ENCODE data around the gene RIOK1.

The RIOK1 gene

GRCh38 chr6:7424058-7424457, 34.5 kb downstream of the RIOK1 start:
- H3F3A ChIP-seq (ENCODE audit: control insufficient read depth, insufficient read depth) = peaks cover 2% of the 10 kb centered on the region; the same call in 1 of the 2 replicates

GRCh38 chr6:7424967-7425807, 35.6 kb downstream of the RIOK1 start:
- TF ChIP-seq, protein P1, sequence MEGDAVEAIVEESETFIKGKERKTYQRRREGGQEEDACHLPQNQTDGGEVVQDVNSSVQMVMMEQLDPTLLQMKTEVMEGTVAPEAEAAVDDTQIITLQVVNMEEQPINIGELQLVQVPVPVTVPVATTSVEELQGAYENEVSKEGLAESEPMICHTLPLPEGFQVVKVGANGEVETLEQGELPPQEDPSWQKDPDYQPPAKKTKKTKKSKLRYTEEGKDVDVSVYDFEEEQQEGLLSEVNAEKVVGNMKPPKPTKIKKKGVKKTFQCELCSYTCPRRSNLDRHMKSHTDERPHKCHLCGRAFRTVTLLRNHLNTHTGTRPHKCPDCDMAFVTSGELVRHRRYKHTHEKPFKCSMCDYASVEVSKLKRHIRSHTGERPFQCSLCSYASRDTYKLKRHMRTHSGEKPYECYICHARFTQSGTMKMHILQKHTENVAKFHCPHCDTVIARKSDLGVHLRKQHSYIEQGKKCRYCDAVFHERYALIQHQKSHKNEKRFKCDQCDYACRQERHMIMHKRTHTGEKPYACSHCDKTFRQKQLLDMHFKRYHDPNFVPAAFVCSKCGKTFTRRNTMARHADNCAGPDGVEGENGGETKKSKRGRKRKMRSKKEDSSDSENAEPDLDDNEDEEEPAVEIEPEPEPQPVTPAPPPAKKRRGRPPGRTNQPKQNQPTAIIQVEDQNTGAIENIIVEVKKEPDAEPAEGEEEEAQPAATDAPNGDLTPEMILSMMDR (IDR thresholded peaks at IDR 0.05; ENCODE audit: low read depth, low read length, poor library complexity, severe bottlenecking) = peak; percentile 17
- TF ChIP-seq EZH2phosphoT487 (IDR thresholded peaks at IDR 0.05; ENCODE audit: borderline replicate concordance, low read length) = no peak
- Histone ChIP-seq H3K9me3 (ENCODE audit: control insufficient read depth, insufficient read depth, low read length) (no peaks in the 10 kb centered on the region), H3K9me2 (replicated peaks; ENCODE audit: control insufficient read depth, low read length) (no peaks in the 10 kb centered on the region), H3K4me1 (ENCODE audit: control insufficient read depth, low read length) (no peaks in the 10 kb centered on the region), H4K20me1 (ENCODE audit: control insufficient read depth, insufficient read depth, low read depth, low read length) (no peaks in the 10 kb centered on the region), H3K79me2 (ENCODE audit: control insufficient read depth, low read length) (no peaks in the 10 kb centered on the region), H3K27ac (ENCODE audit: low read depth, low read length) (no peak overlapping the region), H3K4me3 (ENCODE audit: low read length) (no peak overlapping the region), H3F3A (ENCODE audit: control insufficient read depth, insufficient read depth) (no peaks in the 10 kb centered on the region; the same call in 1 of the 2 replicates), H3K4me2 (ENCODE audit: low read length) (no peak overlapping the region), H3K27me3 (ENCODE audit: control insufficient read depth, low read length) (no peaks in the 10 kb centered on the region), H3K36me3 (ENCODE audit: control insufficient read depth, low read length) (no peaks in the 10 kb centered on the region)

More at GRCh38 chr6:7424058-7424457, 34.5 kb downstream of the RIOK1 start:
- H3K79me2 ChIP-seq (ENCODE audit: control insufficient read depth, low read length) = no peaks in the 10 kb centered on the region
- H3K27me3 ChIP-seq (ENCODE audit: control insufficient read depth, low read length) = no peaks in the 10 kb centered on the region
- H3K9me2 ChIP-seq (replicated peaks; ENCODE audit: control insufficient read depth, low read length) = no peaks in the 10 kb centered on the region
- peaks cover 3% of the 10 kb centered on the region; the same call in 1 of the 2 replicates for H3K36me3 ChIP-seq (ENCODE audit: control insufficient read depth, low read length)
- H3K9me3 ChIP-seq (ENCODE audit: control insufficient read depth, insufficient read depth, low read length) = no peaks in the 10 kb centered on the region
- no peak for TF ChIP-seq EZH2phosphoT487 (IDR thresholded peaks at IDR 0.05; ENCODE audit: borderline replicate concordance, low read length)
- TF ChIP-seq, protein P1 (IDR thresholded peaks at IDR 0.05; ENCODE audit: low read depth, low read length, poor library complexity, severe bottlenecking) = no peak
- no peaks in the 10 kb centered on the region for H3K4me1 ChIP-seq (ENCODE audit: control insufficient read depth, low read length)
- no peaks in the 10 kb centered on the region for H4K20me1 ChIP-seq (ENCODE audit: control insufficient read depth, insufficient read depth, low read depth, low read length)
- no peak overlapping the region for H3K4me3 ChIP-seq (ENCODE audit: low read length)
- no peak overlapping the region for H3K4me2 ChIP-seq (ENCODE audit: low read length)
- H3K27ac ChIP-seq (ENCODE audit: low read depth, low read length) = no peak overlapping the region

DNA sequence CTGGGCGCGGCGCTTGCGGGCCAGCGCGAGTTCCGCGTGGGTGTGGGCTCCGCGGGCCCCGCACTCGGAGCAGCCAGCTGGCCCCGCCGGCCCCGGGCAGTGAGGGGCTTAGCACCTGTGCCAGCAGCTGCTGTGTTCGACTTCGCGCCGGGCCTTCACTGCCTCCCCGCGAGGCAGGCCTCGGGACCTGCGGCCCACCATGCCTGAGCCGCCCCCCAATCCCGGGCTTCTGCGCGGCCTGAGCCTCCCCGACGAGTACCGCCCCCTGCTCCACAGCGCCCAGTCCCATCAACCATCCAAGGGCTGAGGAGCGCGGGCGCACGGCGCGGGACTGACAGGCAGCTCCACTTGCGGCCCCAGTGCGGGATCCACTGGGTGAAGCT, 36.2 kb downstream of the RIOK1 start:
- Histone ChIP-seq H3K27ac (ENCODE audit: low read depth, low read length) (no peak overlapping the region), H4K20me1 (ENCODE audit: control insufficient read depth, insufficient read depth, low read depth, low read length) (no peaks in the 10 kb centered on the region), H3F3A (ENCODE audit: control insufficient read depth, insufficient read depth) (no peaks in the 10 kb centered on the region; the same call in 1 of the 2 replicates), H3K27me3 (ENCODE audit: control insufficient read depth, low read length) (no peaks in the 10 kb centered on the region), H3K4me1 (ENCODE audit: control insufficient read depth, low read length) (no peaks in the 10 kb centered on the region), H3K4me2 (ENCODE audit: low read length) (no peak overlapping the region), H3K9me3 (ENCODE audit: control insufficient read depth, insufficient read depth, low read length) (no peaks in the 10 kb centered on the region), H3K79me2 (ENCODE audit: control insufficient read depth, low read length) (no peaks in the 10 kb centered on the region), H3K9me2 (replicated peaks; ENCODE audit: control insufficient read depth, low read length) (no peaks in the 10 kb centered on the region), H3K4me3 (ENCODE audit: low read length) (no peak overlapping the region), H3K36me3 (ENCODE audit: control insufficient read depth, low read length) (no peaks in the 10 kb centered on the region)
- TF ChIP-seq, protein P1 (IDR thresholded peaks at IDR 0.05; ENCODE audit: low read depth, low read length, poor library complexity, severe bottlenecking) = no peak
- TF ChIP-seq EZH2phosphoT487 (IDR thresholded peaks at IDR 0.05; ENCODE audit: borderline replicate concordance, low read length) = no peak

Measured in DOHH2 (cell line).